ENCODE measurements around the gene NAV1.

NAV1 gene

DNA sequence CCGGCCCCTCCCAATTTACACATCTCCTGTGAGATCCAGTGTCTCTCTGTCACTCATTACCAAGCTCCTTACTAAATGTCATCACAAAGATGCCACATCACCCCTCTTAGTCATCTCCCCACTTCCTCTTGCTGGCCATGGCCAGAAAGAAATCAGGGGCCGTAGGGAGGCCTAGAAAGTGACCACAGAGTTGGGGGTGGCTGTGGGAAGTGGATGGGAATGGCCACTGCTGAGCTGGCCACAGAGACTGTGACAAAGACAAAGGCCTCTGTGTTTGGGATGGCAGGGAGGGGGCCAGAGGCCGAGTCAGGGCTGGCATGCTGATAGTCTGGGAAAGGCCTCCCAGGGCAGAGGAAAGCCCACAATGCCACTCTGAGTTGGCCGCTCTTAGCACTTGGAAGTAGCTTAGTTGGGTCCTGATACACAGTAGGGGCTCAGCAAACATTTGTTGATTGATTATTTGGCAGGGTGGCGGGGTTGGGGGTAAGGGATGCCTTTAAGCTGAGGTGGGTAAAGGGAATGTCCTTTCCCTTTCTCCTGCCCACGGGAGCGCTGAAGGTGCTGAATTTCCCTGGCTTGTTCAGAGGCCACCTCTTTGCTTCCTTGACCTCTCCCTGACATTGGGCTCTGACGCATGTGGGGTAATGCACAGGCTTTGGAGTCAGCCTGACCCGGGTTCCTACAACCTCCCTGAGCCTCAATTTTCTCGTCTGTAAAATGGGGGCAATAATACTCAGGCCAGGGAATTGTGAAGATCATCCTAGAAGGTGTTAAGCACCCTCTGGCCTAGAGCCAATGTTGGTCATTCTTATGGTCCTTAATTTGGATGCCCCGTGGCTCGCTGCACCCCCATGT, 13.2 kb downstream of the NAV1 start:
- TF ChIP-seq JUND (IDR thresholded peaks at IDR 0.05; ENCODE audit: low read depth): no peak
- DNase-seq (ENCODE audit: low read depth in 1 of 2, low spot score in 1 of 2): no peak
- in situ Hi-C loops (cut with HindIII; ENCODE audit: low pct_unique_long_range_greater_than_20kb, low sequenced_read_pairs): no loop called here

GRCh38 chr1:201552941-201553351, 14.0 kb downstream of the NAV1 start:
- no peak for TF ChIP-seq JUND (IDR thresholded peaks at IDR 0.05; ENCODE audit: low read depth)
- no peak for DNase-seq (ENCODE audit: low read depth in 1 of 2, low spot score in 1 of 2)
- in situ Hi-C loops (cut with HindIII; ENCODE audit: low pct_unique_long_range_greater_than_20kb, low sequenced_read_pairs): no loop called here

DNA sequence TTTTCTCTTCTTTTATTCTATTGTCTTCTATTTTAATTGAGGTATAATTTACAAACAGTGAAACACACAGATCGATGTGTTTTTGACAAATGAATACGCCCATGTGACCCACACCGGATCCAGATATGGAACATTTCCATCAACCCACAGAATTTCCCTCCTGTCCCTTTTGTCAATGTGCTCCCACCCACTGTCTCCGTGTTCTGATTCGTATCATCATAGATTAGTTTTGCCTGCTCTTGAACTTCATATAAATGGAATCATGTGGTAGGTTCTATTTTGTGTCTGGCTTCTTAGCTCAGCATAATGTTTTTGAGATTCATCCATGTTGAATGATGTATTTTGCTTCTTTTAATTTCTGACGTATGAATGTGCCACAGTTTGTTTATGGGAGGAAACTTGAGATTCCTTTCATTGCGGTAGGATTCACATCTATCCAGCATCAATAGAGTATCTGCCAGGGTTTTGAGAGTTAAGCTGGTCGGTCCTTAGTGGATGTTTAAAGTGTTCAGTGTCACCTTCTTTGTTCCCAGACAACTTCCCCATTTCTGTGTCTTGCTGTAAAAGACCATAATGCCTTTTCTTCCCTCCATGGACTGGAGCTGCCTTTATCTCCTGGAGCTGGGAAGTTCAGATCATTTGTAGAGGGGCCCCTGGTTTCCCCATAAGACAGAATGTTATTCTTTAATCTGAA, 14.7 kb downstream of the NAV1 start:
- no peak for TF ChIP-seq JUND (IDR thresholded peaks at IDR 0.05; ENCODE audit: low read depth)
- no peak for DNase-seq (ENCODE audit: low read depth in 1 of 2, low spot score in 1 of 2)
- in situ Hi-C loops (cut with HindIII; ENCODE audit: low pct_unique_long_range_greater_than_20kb, low sequenced_read_pairs): no loop called here

DNA sequence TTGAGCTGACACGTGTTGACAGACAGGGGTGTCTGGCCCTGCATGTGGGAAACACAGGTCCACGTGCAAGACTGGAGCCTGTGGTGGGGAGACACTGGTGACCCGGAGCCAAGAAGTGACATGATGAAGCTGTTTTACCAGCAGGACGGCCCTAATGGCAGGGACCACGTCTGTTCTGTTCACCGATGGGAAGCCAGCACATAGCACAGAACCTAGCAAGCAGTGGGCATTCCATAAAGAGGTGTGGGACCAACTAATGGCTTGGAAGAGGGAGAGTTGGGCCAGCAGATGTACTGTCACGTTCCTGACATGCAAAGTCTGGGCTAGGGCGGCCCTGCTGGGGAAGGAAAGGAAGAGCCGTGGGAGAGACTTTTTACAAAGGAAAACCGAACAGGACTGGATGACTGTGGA, 15.3 kb downstream of the NAV1 start:
- in situ Hi-C loops (cut with HindIII; ENCODE audit: low pct_unique_long_range_greater_than_20kb, low sequenced_read_pairs): no loop called here
- DNase-seq (ENCODE audit: low read depth in 1 of 2, low spot score in 1 of 2): no peak

DNA sequence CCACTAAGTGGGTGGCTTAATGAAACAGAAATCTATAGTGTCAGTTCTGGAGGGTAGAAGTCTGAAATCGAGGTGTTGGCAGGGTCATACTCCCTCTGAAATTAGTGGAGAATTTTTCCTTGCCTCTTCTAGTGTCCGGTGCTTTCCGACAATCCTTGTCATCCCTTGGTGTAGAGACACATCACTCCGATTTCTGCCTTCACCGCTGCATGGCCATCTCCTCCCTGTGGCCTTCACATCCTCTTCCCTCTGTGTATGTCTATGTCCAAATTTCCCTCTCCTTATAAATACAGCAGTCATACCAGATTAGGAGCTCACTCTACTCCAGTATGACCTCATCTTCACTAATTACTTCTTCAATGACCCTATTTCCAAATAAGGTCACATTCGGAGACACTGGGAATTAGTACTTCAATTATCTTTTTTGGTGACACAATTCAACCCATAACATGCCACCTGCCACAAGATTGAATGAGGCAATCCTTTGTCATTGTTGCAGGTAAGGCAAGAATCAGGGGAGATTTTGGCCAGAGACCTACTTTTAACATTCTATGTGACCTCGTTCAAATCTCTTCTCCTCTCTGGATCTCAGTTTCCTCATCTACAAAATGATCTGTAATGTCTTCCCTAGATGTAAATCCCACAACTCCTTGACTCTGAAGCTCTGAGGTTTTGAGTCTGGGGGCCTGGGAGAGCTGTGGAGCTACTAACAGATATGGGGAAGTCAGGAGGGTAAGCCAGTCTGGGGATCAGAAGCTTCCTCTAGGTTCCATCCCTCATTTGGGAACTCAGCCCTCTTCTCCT, 16.1 kb downstream of the NAV1 start:
- no peak for DNase-seq (ENCODE audit: low read depth in 1 of 2, low spot score in 1 of 2)
- in situ Hi-C loops (cut with HindIII; ENCODE audit: low pct_unique_long_range_greater_than_20kb, low sequenced_read_pairs): no loop called here
- TF ChIP-seq JUND (IDR thresholded peaks at IDR 0.05; ENCODE audit: low read depth): no peak

More for the DNA sequence above, 15.3 kb downstream of the NAV1 start:
- TF ChIP-seq JUND (IDR thresholded peaks at IDR 0.05; ENCODE audit: low read depth): no peak

- in situ Hi-C loops (cut with HindIII; ENCODE audit: low pct_unique_long_range_greater_than_20kb, low sequenced_read_pairs): no loop called here
- no peak for TF ChIP-seq JUND (IDR thresholded peaks at IDR 0.05; ENCODE audit: low read depth)
- DNase-seq (ENCODE audit: low read depth in 1 of 2, low spot score in 1 of 2): no peak
Observed at GRCh38 chr1:201555593-201555945, 16.6 kb downstream of the NAV1 start.

GRCh38 chr1:201556841-201557571, 18.1 kb downstream of the NAV1 start:
- in situ Hi-C loops (cut with HindIII; ENCODE audit: low pct_unique_long_range_greater_than_20kb, low sequenced_read_pairs): no loop called here
- no peak for DNase-seq (ENCODE audit: low read depth in 1 of 2, low spot score in 1 of 2)
- TF ChIP-seq JUND (IDR thresholded peaks at IDR 0.05; ENCODE audit: low read depth): no peak

DNA sequence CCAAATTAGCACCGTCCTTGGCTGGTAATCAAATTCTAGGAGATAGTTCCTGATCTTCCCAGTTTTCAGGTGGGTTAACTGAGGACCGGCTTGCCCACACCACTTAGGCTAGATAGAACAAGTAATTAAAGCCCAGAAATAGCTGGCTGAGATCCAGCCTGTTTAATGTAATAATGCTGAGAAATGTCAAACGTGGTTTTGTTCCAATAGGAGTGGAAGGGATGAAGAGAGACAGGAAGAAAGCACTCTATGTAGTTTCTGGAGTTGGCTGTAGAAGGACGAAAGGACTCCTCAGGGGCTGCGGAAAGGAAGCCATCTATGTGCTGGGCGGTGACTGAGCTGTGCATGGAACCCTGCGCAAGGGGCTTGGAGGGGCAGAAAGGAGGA, 18.6 kb downstream of the NAV1 start:
- DNase-seq (ENCODE audit: low read depth in 1 of 2, low spot score in 1 of 2): no peak
- no peak for TF ChIP-seq JUND (IDR thresholded peaks at IDR 0.05; ENCODE audit: low read depth)
- in situ Hi-C loops (cut with HindIII; ENCODE audit: low pct_unique_long_range_greater_than_20kb, low sequenced_read_pairs): no loop called here

GRCh38 chr1:201559679-201560162, 20.8 kb downstream of the NAV1 start:
- TF ChIP-seq JUND (IDR thresholded peaks at IDR 0.05; ENCODE audit: low read depth): no peak
- in situ Hi-C loops (cut with HindIII; ENCODE audit: low pct_unique_long_range_greater_than_20kb, low sequenced_read_pairs): no loop called here
- DNase-seq (ENCODE audit: low read depth in 1 of 2, low spot score in 1 of 2): peak; percentile 84 to 91

GRCh38 chr1:201560328-201561194, 21.6 kb downstream of the NAV1 start:
- DNase-seq (ENCODE audit: low read depth in 1 of 2, low spot score in 1 of 2): no peak
- no peak for TF ChIP-seq JUND (IDR thresholded peaks at IDR 0.05; ENCODE audit: low read depth)
- in situ Hi-C loops (cut with HindIII; ENCODE audit: low pct_unique_long_range_greater_than_20kb, low sequenced_read_pairs): no loop called here

DNA sequence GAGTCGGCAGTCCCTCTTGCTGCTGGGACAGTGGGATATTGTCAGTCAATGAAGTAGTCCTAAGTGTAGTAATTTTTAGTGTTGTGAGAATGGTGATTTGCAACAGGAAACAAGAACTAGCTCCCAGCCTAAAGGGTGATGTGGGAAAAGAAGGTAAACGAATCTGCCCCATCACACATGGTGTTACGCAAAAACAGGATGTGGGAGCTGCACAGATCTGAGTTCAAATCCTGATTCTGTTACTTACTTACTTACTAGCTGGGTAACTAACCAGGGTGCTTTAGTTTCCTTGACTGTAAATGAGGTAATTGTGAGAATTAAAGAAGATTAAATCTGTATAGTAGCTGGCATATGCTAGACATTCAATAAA, 22.3 kb downstream of the NAV1 start:
- TF ChIP-seq JUND (IDR thresholded peaks at IDR 0.05; ENCODE audit: low read depth): no peak
- DNase-seq (ENCODE audit: low read depth in 1 of 2, low spot score in 1 of 2): no peak
- in situ Hi-C loops (cut with HindIII; ENCODE audit: low pct_unique_long_range_greater_than_20kb, low sequenced_read_pairs): no loop called here

Data from T47D (cell line).